Measurements from ENCODE around the gene B4GALT7.
"Not testable (repeated sequence)": the region's sequence is repeated elsewhere in the genome, so short reads cannot be mapped to it uniquely, and the experiment has no call there.

- TF ChIP-seq, protein P1, sequence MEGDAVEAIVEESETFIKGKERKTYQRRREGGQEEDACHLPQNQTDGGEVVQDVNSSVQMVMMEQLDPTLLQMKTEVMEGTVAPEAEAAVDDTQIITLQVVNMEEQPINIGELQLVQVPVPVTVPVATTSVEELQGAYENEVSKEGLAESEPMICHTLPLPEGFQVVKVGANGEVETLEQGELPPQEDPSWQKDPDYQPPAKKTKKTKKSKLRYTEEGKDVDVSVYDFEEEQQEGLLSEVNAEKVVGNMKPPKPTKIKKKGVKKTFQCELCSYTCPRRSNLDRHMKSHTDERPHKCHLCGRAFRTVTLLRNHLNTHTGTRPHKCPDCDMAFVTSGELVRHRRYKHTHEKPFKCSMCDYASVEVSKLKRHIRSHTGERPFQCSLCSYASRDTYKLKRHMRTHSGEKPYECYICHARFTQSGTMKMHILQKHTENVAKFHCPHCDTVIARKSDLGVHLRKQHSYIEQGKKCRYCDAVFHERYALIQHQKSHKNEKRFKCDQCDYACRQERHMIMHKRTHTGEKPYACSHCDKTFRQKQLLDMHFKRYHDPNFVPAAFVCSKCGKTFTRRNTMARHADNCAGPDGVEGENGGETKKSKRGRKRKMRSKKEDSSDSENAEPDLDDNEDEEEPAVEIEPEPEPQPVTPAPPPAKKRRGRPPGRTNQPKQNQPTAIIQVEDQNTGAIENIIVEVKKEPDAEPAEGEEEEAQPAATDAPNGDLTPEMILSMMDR (conservative IDR thresholded peaks at IDR 0.05 in 1 of 2, IDR thresholded peaks at IDR 0.05 in 1 of 2; ENCODE audit: extremely low read depth in 1 of 2, insufficient read depth in 1 of 2, low read depth in 1 of 2, low read length in 2 of 2), result not testable (repeated sequence)
- TF ChIP-seq EZH2 (IDR thresholded peaks at IDR 0.05; ENCODE audit: borderline replicate concordance, low read length), result not testable (repeated sequence)
Observed at GRCh38 chr5:177651235-177651634, 51.3 kb downstream of the B4GALT7 start.

All from mammary epithelial cell (primary cell).